Measurements from ENCODE around the gene B2M. TPM values are rescaled to one million over a fixed set of nuclear protein-coding genes. Genes with fewer than 3 reads are reported as not detected.
A peak's percentile ranks its signal among the peaks of the same experiment; 100 is the strongest.

B2M gene
- total and polyA plus RNA-seq, 2 of the 13 experiments (the other 11 are each of a cell fraction or from before 2014, with no cell fraction given) = 784 to 857 TPM

- TF ChIP-seq CTCF (CRISPR knock-in tag; IDR thresholded peaks at IDR 0.05) (peak; percentile 57), GATAD2A (CRISPR knock-in tag; IDR thresholded peaks at IDR 0.05) (0 out of 2 replicates have a peak, but pooled peaks have one; percentile 7), ZNF24 (IDR thresholded peaks at IDR 0.05) (peak; percentile 89), CHD4 (IDR thresholded peaks at IDR 0.05; ENCODE audit: borderline replicate concordance, low read length) (no peak), SP2 (CRISPR knock-in tag; IDR thresholded peaks at IDR 0.05) (0 out of 2 replicates have a peak, but pooled peaks have one; percentile 7), U2AF2 (IDR thresholded peaks at IDR 0.05; ENCODE audit: low read depth, low read length) (no peak)
These were observed 851 bp upstream of the B2M start (continued) for GRCh38 chr15:44710236-44711095.

- FAIRE-seq (no peak), ATAC-seq (peak; percentile 74), DNase-seq (ENCODE audit: low spot score) (no peak)
- Histone ChIP-seq H3K9ac (ENCODE audit: insufficient read depth, low read depth, low read length) (peak overlapping the region; percentile 94), H3K4me2 (ENCODE audit: low read depth, low read length) (peak overlapping the region; percentile 88), H3K27ac (ENCODE audit: extremely low read length, insufficient read depth, low read length) (peak overlapping the region; percentile 96), H3K36me3 (replicated peaks in 1 of 2; ENCODE audit: control insufficient read depth in 1 of 2, insufficient read depth in 2 of 2, low read length in 2 of 2) (peaks cover 7 to 21% of the 10 kb centered on the region in 2 experiments), H3K27me3 (ENCODE audit: control insufficient read depth in 1 of 2, insufficient read depth in 2 of 2, low read length in 2 of 2) (no peaks in the 10 kb centered on the region; a peak in 1 of 5 replicates), H3K4me3 (replicated peaks in 1 of 3; ENCODE audit: insufficient read depth in 1 of 3, low read depth in 2 of 3, low read length in 3 of 3) (peak overlapping the region; percentile 85 to 99 (median 96)), H3K79me2 (ENCODE audit: insufficient read depth, low read length) (peaks cover 39% of the 10 kb centered on the region), H3K9me3 (ENCODE audit: low read length) (no peaks in the 10 kb centered on the region), H3K4me1 (ENCODE audit: insufficient read depth, low read length) (peaks cover 33% of the 10 kb centered on the region), H2AFZ (ENCODE audit: low read length) (no peak overlapping the region), H4K20me1 (ENCODE audit: insufficient read depth, low read length) (peaks cover 17% of the 10 kb centered on the region; the same call in 1 of the 2 replicates)
- WGBS (ENCODE audit: low lambda C conversion rate) = under 1% methylated on average over 12 of the region's 46 CpGs
- BruUV-seq (replicated peaks) = TSS peak; percentile 72
- ChIA-PET POLR2A (interaction anchor here (0.6 to 6.6 kb wide), 17 partner anchors 9 to 376 kb away, joined by 3 to 157 read pairs (median 4); partner anchors contain the start of genes EIF3J, SPG11 and TRIM69), CTCF (ENCODE audit: low intra/inter-chr PET ratio, low total read pairs) (no interaction called here)
- intact Hi-C loops (cut with micrococcal nuclease; ENCODE audit: unreplicated experiment) = loop anchor here (1.0 to 2.0 kb wide), 3 partner anchors 17 to 49 kb away; partner anchors contain the start of gene SPG11
- in situ Hi-C loops (cut with HindIII; ENCODE audit: extremely low pct_ligation_motif_present, low pct_unique_long_range_greater_than_20kb) = no loop called here
- TF ChIP-seq AGO2 (optimal IDR thresholded peaks at IDR 0.05; ENCODE audit: low read depth, low read length) = peak; percentile 90
- no peak for TF ChIP-seq SIX1 (CRISPR knock-in tag; IDR thresholded peaks at IDR 0.05; ENCODE audit: borderline replicate concordance)
- TF ChIP-seq ZNF615 (CRISPR knock-in tag; IDR thresholded peaks at IDR 0.05; ENCODE audit: borderline replicate concordance) = peak; percentile 74; the same call in 1 of the 2 replicates
- 0 out of 2 replicates have a peak, but pooled peaks have one; percentile 57 for TF ChIP-seq THAP7 (CRISPR knock-in tag; IDR thresholded peaks at IDR 0.05)
- no peak for TF ChIP-seq MAFK (conservative IDR thresholded peaks at IDR 0.05 in 1 of 2, IDR thresholded peaks at IDR 0.05 in 1 of 2; ENCODE audit: low read length in 2 of 2)
- TF ChIP-seq THAP11 (CRISPR knock-in tag; IDR thresholded peaks at IDR 0.05) = no peak
- peak; percentile 39; the same call in 1 of the 2 replicates for TF ChIP-seq HOXA3 (CRISPR knock-in tag; IDR thresholded peaks at IDR 0.05)
- TF ChIP-seq ZBTB49 (CRISPR knock-in tag; IDR thresholded peaks at IDR 0.05; ENCODE audit: borderline replicate concordance) = 0 out of 2 replicates have a peak, but pooled peaks have one; percentile 6
- peak; percentile 4 for TF ChIP-seq ASH2L (IDR thresholded peaks at IDR 0.05; ENCODE audit: insufficient read length, low read depth, low read length)
- TF ChIP-seq ZFX (CRISPR knock-in tag; IDR thresholded peaks at IDR 0.05; ENCODE audit: low read depth) = peak; percentile 42; the same call in 1 of the 2 replicates
These were observed 527 bp downstream of the B2M start for GRCh38 chr15:44711743-44712345.
